ENCODE data around the gene NHS.

- no peak for TF ChIP-seq CTCF (IDR thresholded peaks at IDR 0.05; ENCODE audit: insufficient read depth, low read depth, low read length)
- no peak for TF ChIP-seq EZH2 (IDR thresholded peaks at IDR 0.05; ENCODE audit: insufficient read depth, low read length)
Measured at GRCh38 chrX:17606231-17606630, 231.2 kb downstream of the NHS start.
